Central memory CD4-positive, alpha-beta T cell (primary cell): ENCODE measurements around the gene CFAP65.

Experiments
- DNase-seq: peaks from one replicate; pipeline ENCODE4 v3.0.0; 2022

The CFAP65 gene

DNA sequence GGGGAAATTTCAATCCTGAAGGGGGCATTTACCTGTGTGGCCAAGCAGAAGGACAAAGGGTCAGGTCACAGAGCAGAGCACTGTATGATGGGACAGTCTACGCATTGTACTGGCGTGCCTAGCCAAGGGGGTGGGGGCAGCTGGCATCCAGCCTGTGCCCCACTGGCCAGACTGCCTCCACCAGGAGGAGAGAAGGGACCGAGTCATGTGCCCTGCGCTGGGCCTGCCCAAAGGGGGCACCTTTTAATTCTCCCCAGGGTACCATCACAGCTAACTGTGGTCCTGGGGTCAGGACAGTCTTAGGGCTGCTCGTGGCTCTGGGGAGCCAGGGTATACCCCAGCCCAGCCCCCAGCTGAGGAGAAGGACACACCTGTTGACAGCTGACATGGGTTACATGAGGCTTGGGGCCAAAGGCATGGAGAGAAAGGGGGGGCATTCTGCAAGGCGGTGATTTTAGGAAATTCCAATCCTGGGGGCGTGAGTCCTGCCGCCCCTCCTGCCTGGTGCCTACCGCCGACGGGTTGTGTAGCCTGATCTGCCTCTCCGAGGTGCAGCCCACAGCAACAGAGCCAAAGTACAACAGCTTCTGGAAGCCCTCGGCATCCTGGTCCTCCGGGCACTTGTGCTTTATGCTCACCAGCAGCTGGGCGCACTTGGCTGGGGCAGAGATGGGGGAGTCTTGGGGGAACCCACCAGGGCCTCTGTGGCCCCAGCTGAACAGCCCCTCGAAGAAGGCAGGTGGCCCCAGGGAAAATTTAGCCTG lies 11.0 kb downstream of the CFAP65 start:
- DNase-seq: no peak

- peak; percentile 64 for DNase-seq
Measured at GRCh38 chr2:219029829-219030165, 11.5 kb downstream of the CFAP65 start.

GRCh38 chr2:219028996-219029828 lies 12.1 kb downstream of the CFAP65 start:
- DNase-seq: no peak

- no peak for DNase-seq
Measured at GRCh38 chr2:219028141-219028540, 13.2 kb downstream of the CFAP65 start.

- no peak for DNase-seq
Measured at GRCh38 chr2:219027511-219028055, 13.7 kb downstream of the CFAP65 start.

DNA sequence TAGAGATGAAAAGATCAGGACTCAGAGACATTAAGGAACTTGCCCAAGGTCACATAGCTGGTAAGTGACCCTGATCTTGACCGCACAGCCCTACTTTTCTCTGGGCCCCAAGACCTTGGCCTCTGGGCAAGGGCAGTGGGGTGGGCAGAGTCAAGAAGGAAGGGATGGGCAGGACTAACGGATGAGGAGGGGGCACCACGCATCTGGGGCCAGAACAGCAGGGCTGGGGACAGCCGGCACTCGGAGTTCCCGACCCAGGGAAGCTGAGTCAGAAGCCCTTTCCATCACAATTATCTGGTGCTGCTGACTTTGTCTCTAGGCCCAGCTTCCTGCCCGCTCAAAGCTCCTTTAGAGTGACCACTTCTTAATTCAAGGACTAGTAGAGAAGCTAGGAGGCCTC lies 14.4 kb downstream of the CFAP65 start:
- DNase-seq: no peak

- DNase-seq: no peak
Measured at GRCh38 chr2:219025637-219026585, 15.4 kb downstream of the CFAP65 start.

DNA sequence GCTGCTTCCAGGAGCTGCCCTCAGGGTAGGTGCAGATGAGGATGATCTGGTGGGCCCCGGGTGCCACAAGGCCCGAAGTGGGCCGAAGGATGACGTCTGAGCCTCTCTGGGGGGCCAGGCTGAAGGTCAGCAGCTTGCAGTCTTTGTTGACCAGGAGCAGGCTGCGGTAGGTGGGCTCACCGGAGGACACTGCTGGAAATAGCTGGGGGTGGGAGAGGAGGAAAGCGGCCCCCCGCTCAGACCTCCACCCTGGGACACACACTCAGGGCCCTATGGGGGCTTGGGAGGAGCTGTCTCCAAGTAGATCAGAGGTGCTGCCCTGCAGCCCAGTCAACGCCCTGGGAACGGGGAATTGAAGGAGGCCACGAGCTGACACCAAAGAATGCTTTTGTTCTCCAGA lies 17.3 kb downstream of the CFAP65 start:
- DNase-seq: no peak

DNA sequence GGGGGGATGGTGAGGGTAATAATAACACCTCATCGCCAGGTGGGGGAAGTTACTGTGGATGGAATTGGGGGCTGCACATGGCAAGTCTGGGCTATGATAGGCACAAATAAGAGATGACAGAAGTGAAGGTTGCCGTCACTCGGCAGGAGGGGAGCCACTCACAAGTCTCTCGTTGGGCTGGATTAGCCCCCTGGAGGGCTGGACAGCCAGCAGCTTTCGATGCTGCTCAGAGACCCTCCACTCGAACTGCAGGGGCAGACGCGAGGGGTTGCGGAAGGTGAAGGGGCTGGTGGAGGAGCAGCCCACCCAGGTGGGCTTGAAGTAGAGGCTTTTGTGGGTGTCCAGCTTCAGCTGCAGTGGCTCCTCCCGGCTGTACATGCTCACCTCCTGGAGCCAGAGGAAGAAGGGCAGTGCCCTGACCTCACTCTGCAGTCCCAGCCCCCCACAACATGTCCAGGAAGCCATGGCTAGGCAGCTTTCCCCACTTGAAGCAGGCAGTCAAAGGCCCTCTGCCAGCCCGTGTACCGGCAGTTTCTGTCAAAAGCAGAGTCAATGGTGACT lies 18.2 kb downstream of the CFAP65 start:
- no peak for DNase-seq

- DNase-seq: no peak
Measured at GRCh38 chr2:219022616-219023015, 18.7 kb downstream of the CFAP65 start.

GRCh38 chr2:219022041-219022440 lies 19.3 kb downstream of the CFAP65 start:
- no peak for DNase-seq

GRCh38 chr2:219021591-219021990 lies 19.7 kb downstream of the CFAP65 start:
- no peak for DNase-seq

GRCh38 chr2:219020604-219021365 lies 20.5 kb downstream of the CFAP65 start:
- no peak for DNase-seq

- no peak for DNase-seq
Measured at GRCh38 chr2:219019436-219019835, 21.9 kb downstream of the CFAP65 start.

DNA sequence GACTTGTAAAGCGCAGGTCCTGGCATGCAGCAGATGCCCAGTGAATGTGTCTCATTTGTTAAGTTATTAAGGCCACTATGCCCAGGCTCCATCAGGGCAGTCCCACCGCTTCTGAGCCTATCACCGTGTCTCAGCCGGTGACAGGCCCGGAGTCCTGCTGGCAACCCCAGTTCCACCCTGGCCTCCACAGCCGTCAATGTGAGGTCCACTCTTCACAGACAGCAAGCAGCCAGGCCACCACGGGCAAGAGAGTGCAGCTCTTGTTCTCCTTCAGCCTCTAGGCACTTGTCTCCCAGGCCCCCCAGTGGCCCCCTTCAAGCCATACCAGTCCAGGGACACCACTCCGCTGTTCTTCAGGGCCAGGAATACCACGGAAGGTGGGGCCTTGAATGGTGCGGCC lies 22.6 kb downstream of the CFAP65 start:
- DNase-seq: no peak

DNA sequence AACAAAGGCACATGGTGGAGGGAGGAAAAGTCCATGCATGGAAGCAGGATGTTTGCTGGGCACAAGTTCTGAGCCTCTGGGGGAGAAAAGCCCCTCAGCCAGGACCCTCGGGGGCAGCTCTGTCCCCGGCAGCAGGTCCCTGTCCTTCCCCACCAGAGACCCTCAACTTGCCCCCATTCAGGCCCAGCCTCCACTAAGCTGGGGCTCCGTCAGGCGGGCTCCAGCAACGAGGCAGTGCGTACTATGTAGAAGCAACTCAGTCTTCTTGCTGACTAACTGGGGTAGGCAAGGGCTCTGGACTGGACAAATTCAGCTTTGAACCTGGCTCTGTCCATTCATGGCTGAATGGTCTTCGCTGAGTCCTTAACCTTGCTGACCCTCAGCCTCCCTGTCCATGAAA lies 23.0 kb downstream of the CFAP65 start:
- DNase-seq: no peak

- no peak for DNase-seq
Measured at GRCh38 chr2:219017201-219017931, 23.9 kb downstream of the CFAP65 start.

DNA sequence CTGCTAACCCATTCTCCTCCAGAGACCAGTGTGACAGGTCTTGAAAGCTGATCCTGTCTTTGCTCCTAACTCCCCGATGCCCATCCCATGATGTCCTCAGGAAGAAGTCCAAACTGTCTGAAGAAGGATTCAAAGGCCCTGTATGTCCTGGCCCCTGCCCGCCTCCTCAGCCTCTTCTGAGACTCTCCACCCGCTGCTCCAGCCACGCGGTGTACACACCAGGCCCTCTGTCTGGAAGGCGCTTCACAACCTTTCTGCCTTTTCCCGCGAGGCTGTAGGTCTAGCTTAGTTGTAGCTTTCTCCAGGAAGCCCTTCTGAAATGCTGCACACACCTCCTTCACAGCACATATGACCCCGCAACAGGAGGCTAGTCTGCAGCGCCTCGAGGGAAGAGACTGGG lies 24.6 kb downstream of the CFAP65 start:
- DNase-seq: no peak

DNA sequence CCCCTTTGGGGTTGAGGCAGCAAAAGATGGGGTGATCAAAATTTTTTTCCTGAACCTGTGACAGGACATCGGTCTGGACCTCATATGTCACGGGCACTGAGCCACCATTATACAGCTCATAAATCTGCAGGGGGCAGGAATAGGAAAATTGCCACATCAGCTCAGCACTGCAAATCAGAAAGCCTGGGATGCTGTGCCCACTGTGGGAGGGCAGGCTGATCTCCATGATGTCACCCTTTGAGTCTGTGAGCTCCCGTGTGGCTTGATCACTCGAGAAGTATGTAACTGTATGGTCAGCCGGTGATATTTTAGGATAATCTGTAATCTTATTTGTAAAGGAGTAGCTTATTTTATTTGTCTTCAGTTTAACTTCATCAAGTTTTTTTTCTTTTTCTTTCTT lies 30.4 kb downstream of the CFAP65 start:
- DNase-seq: no peak

DNA sequence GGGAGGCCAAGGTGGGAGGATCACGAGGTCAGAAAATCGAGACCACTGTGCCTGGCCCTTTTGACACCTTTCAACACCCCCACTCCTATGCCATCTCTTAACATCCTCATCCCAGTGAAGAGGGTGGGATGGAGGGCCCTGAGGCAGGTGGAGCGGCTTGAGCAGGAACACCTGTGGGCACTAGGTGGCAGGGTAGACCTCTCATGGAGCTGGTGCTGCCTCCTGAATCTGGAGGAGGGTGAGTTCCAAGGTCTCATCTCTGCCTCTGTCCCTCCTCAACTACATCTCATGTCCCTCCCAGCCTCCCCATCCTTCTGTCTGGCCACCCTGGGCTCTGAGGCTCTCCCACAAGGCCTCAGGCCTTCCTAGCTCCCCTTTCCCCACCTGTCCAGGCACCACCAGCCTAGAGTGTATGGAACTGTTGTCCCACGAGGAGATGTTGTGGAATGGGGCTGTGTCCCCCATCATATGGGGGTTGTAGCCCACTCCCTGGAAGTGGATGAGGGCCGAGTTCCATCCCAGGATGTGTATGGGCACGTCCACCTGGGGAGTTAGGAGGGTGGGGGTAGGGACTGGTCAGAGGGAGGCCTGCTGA lies 31.1 kb downstream of the CFAP65 start:
- no peak for DNase-seq

DNA sequence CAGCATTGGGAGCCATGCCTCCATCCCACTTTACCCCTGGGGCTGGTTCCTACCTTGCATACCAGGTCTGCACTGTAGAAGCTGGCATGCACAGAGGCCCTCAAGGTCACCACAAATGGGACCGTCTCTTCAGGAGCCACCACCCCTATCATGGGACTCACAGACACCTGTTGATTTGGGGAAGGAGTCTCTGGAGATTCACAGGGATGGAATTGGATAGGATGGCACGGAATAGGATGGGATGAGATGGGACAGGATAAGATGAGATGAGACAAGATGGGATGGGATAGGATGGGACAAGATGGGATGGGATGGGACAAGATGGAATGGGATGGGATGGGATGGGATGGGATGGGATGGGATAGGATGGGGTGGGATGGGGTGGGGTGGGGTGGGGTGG lies 32.0 kb downstream of the CFAP65 start:
- no peak for DNase-seq
